DOHH2 (cell line): ENCODE data around the gene ALDH4A1.

ENCODE experiments used
- CTCF ChIP-seq: fragments of 200-600 bp; sonication (generic); IDR thresholded peaks from one replicate; pipeline ENCODE4 v1.5.1; 2014; ENCODE audit warnings: antibody characterized with exemption, mild to moderate bottlenecking, low read depth, low read length; ENCODE audit not compliant: poor library complexity, severe bottlenecking
- EZH2phosphoT487 ChIP-seq: fragments of 200-600 bp; sonication (generic); IDR thresholded peaks from 2 replicates; pipeline ENCODE4 v1.6.1; 2017; ENCODE audit warnings: borderline replicate concordance, mild to moderate bottlenecking, antibody characterized with exemption, low read length, moderate library complexity, mixed read lengths

GRCh38 chr1:18883079-18883478 lies 19.3 kb downstream of the ALDH4A1 start:
- TF ChIP-seq CTCF (no peak), EZH2phosphoT487 (no peak)
